OCI-LY3 (cell line): ENCODE results near the gene P2RY11.

ENCODE experiments used
- CTCF ChIP-seq: fragments of 200-600, 300-600 bp; sonication (generic); IDR thresholded peaks from 2 replicates; pipeline ENCODE4 v1.5.1; 2014; ENCODE audit warnings: antibody characterized with exemption, low read length, low read depth
- EZH2phosphoT487 ChIP-seq: fragments of 200-600 bp; shearing (Covaris generic); IDR thresholded peaks from 2 replicates; pipeline ENCODE4 v1.6.1; 2018; ENCODE audit warnings: antibody characterized with exemption, mixed run types, low read depth

- TF ChIP-seq CTCF (no peak), EZH2phosphoT487 (no peak)
Measured at GRCh38 chr19:10116866-10117616, 5.5 kb downstream of the P2RY11 start.
